AG09319 (cell line): ENCODE data around the gene C22orf23.

Experiments used
- DNase-seq: peaks from one replicate; pipeline ENCODE4 v3.0.0-alpha.2; 2010; ENCODE audit warnings: low read depth; ENCODE audit errors: extremely low read depth
- TF ChIP-seq, protein P1 (sequence below): IDR thresholded peaks from 2 replicates; pipeline ENCODE4 v1.5.1; 2011; ENCODE audit warnings: low read depth, mild to moderate bottlenecking, inconsistent platforms, low read length, moderate library complexity

C22orf23 gene

DNA sequence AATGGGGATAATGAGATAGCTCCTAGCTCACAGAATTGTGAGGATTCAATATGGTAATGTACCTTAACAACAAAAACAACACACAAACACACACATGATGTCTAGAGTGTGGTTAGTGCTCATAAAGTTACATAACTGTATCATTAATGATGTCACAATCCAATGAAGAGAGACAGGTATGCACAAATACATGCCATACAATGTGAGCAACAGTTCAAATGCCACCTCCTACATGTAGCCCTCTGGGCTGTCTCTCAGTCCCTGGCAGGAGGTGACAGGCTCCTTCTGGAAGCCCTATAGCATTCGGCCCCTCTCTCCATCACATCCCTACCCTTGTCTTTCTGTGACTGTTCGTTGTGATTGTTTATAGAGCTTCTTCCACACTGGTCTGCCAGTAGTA, 55.6 kb downstream of the C22orf23 start:
- DNase-seq: no peak
- TF ChIP-seq, protein P1, sequence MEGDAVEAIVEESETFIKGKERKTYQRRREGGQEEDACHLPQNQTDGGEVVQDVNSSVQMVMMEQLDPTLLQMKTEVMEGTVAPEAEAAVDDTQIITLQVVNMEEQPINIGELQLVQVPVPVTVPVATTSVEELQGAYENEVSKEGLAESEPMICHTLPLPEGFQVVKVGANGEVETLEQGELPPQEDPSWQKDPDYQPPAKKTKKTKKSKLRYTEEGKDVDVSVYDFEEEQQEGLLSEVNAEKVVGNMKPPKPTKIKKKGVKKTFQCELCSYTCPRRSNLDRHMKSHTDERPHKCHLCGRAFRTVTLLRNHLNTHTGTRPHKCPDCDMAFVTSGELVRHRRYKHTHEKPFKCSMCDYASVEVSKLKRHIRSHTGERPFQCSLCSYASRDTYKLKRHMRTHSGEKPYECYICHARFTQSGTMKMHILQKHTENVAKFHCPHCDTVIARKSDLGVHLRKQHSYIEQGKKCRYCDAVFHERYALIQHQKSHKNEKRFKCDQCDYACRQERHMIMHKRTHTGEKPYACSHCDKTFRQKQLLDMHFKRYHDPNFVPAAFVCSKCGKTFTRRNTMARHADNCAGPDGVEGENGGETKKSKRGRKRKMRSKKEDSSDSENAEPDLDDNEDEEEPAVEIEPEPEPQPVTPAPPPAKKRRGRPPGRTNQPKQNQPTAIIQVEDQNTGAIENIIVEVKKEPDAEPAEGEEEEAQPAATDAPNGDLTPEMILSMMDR: no peak

DNA sequence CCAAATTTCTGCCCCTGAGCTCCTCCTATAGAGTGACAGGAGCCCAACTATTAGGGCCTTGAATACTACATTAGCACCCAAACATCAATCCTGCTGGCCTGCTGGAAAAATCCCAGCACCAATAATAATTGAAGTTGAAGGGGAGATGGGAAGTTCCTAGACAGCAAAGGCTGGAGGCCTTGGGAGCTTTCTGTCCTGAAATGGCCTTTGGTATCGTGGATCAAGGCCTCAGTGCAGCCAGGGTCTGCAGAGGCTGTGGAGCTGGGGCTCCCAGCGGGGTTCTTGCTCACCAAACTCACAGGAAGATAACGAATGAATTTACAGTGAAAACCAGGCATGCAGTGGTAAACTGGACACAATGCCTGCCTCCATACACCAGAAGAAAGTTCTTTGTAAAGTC, 56.5 kb downstream of the C22orf23 start:
- DNase-seq: no peak
- TF ChIP-seq, protein P1: no peak

DNA sequence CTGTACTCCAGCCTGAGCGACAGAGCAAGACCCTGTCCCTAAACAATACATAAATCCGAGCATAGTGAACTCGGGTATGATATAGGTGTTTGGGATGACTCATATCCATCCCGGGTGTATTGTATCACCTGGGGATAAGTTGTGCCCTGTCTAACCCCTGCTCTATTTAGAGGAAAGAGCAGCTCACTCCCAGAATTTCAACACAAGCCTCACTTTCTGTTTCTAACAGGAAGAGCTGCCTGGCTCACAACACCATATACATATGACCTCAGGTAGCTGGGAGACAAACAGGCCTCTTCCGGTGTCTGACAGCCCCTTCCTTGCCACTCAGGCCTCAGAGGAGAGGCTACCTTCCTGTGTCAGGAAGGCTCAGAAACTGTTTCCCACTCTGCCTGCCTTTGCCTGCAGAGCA, 57.2 kb downstream of the C22orf23 start:
- TF ChIP-seq, protein P1: no peak
- no peak for DNase-seq

DNA sequence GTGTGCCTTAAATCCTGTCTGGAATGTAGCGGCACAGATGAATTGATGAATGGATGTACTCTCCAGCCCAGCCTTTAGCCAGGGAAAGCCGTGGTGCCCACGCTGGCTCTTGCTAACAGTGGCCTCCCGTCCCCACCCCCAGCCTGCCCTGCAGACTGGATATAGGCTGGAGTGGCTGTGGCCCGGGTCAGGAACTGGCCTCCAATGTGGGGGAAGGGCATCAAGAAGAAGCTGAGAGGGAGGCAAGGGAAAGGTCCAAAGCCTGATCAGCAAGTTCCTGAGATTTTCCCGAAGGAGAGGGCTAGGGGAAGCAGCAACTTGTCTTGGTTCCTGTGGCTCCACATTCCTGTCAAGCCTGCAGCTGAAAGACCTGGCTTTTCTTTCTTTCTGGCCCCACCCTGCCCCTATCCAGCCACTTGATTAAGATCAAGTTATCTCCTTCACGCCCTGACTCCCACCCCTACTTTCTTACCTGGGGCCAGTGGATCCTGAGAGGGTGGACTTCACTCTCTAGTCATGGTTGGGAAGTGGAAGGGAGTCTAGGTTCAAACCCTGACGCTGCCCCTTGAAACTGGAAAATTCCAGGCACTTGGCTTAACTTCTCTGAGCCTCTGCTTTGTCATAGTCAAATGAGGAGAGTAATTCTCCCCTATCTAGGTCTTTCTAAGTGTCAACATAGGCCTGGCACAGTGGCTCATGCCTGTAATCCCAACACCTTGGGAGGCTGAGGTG, 58.3 kb downstream of the C22orf23 start:
- TF ChIP-seq, protein P1: no peak
- DNase-seq: no peak

DNA sequence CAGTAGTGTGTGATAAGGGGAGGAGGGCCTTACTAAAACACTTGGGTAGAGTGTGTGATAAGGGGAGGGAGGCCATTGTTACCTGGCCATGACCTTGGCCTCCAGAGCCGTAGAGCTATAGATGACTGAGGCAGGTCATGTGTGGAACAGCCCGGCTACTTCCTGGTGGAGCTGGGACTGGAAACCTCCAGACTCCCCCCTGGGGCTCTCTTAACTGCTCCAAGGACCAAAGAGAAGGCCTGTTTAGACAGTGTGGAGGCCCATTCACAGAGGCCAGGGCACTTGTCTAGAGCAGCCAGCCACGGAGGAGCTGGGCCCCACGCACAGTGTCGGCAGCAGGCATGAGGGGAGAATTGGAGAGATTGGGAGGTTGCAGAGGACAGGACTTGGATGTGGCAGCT, 59.8 kb downstream of the C22orf23 start:
- TF ChIP-seq, protein P1: no peak
- DNase-seq: no peak
